Stomach smooth muscle (tissue), 2 donors: ENCODE measurements around the gene CRYBG1.
"Not testable (repeated sequence)": the region's sequence is repeated elsewhere in the genome, so short reads cannot be mapped to it uniquely, and the experiment has no call there.

Experiments
- H3K27ac ChIP-seq: one replicate; pipeline ENCODE4 v1.7.0; 2013; ENCODE audit warnings: mild to moderate bottlenecking, low read length, inconsistent platforms
- H3K27me3 ChIP-seq, 2 donors: one replicate each; pipeline ENCODE4 v1.7.0; 2013; ENCODE audit warnings: low read length in 2 of 2; ENCODE audit not compliant: insufficient read depth in 2 of 2, control insufficient read depth in 1 of 2
- H3K36me3 ChIP-seq, 2 donors: one replicate each; pipeline ENCODE4 v1.7.0; 2013; ENCODE audit warnings: low read length in 2 of 2; ENCODE audit not compliant: control insufficient read depth in 2 of 2, insufficient read depth in 2 of 2
- H3K4me1 ChIP-seq: one replicate; pipeline ENCODE4 v1.7.0; 2013; ENCODE audit warnings: low read length; ENCODE audit not compliant: control insufficient read depth, insufficient read depth
- H3K4me3 ChIP-seq, 2 donors: one replicate each; pipeline ENCODE4 v1.7.0; 2013; ENCODE audit warnings: low read length in 2 of 2
- H3K9ac ChIP-seq, 2 donors: one replicate each; pipeline ENCODE4 v1.7.0; 2013; ENCODE audit warnings: low read length in 2 of 2, mild to moderate bottlenecking in 1 of 2
- H3K9me3 ChIP-seq, 2 donors: one replicate each; pipeline ENCODE4 v1.7.0; 2013; ENCODE audit warnings: low read length in 2 of 2; ENCODE audit not compliant: control insufficient read depth in 2 of 2
- donor health status: healthy.
- donor health status: Pancreatic carcinoma.

The CRYBG1 gene

DNA sequence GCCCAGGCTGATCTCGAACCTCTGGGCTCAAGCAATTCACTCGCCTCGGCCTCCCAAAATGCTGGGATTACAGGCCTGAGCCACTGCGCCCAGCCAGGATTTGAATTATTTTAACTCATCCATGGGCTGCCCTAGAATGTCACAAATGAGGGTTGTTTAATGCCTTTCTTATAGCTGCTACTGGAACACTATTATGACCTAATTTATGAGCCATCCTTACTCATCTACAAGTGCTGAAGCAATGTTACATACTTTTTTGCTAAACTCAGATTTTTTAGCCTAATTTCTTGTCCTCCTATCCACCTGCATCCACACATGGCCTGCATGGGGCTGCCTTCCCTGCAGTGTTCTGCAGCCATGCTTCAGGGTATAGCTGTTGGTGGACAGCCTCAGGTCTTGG is 208.9 kb downstream of the CRYBG1 start:
- Histone ChIP-seq H3K9me3 (no peaks in the 10 kb centered on the region), H3K4me3 (no peak overlapping the region), H3K27me3 (no peaks in the 10 kb centered on the region), H3K36me3 (peaks cover 0 to 6% of the 10 kb centered on the region in 2 donors), H3K9ac (no peak overlapping the region), H3K4me1 (no peaks in the 10 kb centered on the region), H3K27ac (no peak overlapping the region)

GRCh38 chr6:106572436-106572835 is 211.9 kb downstream of the CRYBG1 start:
- no peak overlapping the region for H3K27ac ChIP-seq
- no peaks in the 10 kb centered on the region for H3K4me1 ChIP-seq
- peaks cover 2 to 11% of the 10 kb centered on the region in 2 donors for H3K36me3 ChIP-seq
- no peak overlapping the region for H3K9ac ChIP-seq
- no peaks in the 10 kb centered on the region for H3K9me3 ChIP-seq
- no peaks in the 10 kb centered on the region for H3K27me3 ChIP-seq
- no peak overlapping the region for H3K4me3 ChIP-seq

- no peaks in the 10 kb centered on the region for H3K9me3 ChIP-seq
- H3K4me1 ChIP-seq: no peaks in the 10 kb centered on the region
- H3K9ac ChIP-seq: no peak overlapping the region
- H3K36me3 ChIP-seq: peaks cover 2 to 11% of the 10 kb centered on the region in 2 donors
- no peaks in the 10 kb centered on the region for H3K27me3 ChIP-seq
- H3K4me3 ChIP-seq: no peak overlapping the region
- H3K27ac ChIP-seq: no peak overlapping the region
These were observed 212.5 kb downstream of the CRYBG1 start for GRCh38 chr6:106572875-106573585.

- no peak overlapping the region for H3K9ac ChIP-seq
- no peaks in the 10 kb centered on the region for H3K4me1 ChIP-seq
- H3K27ac ChIP-seq: no peak overlapping the region
- H3K36me3 ChIP-seq: peaks cover 2 to 8% of the 10 kb centered on the region in 2 donors
- no peaks in the 10 kb centered on the region for H3K9me3 ChIP-seq
- no peak overlapping the region for H3K4me3 ChIP-seq
- no peaks in the 10 kb centered on the region for H3K27me3 ChIP-seq
These were observed 214.4 kb downstream of the CRYBG1 start for GRCh38 chr6:106574741-106575458.

- peaks cover 9 to 12% of the 10 kb centered on the region in 2 donors for H3K36me3 ChIP-seq
- H3K9me3 ChIP-seq: no peaks in the 10 kb centered on the region
- H3K4me1 ChIP-seq: no peaks in the 10 kb centered on the region
- no peak overlapping the region for H3K9ac ChIP-seq
- H3K27me3 ChIP-seq: no peaks in the 10 kb centered on the region
- no peak overlapping the region for H3K4me3 ChIP-seq
- no peak overlapping the region for H3K27ac ChIP-seq
These were observed 218.8 kb downstream of the CRYBG1 start for GRCh38 chr6:106579281-106579680.

GRCh38 chr6:106581468-106581867 is 221.0 kb downstream of the CRYBG1 start:
- H3K4me3 ChIP-seq: no peak overlapping the region
- no peak overlapping the region for H3K9ac ChIP-seq
- no peaks in the 10 kb centered on the region for H3K9me3 ChIP-seq
- no peaks in the 10 kb centered on the region for H3K27me3 ChIP-seq
- H3K4me1 ChIP-seq: no peaks in the 10 kb centered on the region
- peaks cover 10 to 11% of the 10 kb centered on the region in 2 donors for H3K36me3 ChIP-seq
- H3K27ac ChIP-seq: no peak overlapping the region

DNA sequence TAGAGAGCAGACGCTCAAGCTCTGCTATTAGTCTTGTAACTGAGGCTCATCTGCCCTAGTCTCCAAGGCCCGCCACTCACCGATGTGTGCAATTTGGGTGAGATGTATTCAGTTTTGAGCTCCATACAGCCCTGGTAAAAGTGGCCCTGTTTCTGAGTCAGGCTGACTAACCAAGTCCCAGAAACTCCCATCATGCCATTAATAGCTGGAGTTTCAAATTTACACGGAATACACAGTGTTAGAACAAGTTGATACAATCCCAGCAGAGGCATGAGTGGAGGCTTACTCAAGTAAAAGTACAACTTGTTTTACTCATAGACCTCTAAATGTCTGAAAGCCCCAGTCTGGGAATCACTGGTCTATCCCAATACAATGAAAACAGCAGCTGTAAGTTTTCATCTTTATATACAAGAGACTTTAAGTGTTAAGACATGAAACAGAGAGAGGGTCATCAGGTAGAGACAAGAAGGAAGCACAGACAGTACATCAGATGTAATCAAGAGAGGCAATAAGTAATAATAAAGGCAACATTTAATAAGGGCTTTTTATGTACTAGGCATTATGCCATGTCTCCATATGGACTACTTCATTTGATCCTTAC is 226.4 kb downstream of the CRYBG1 start:
- Histone ChIP-seq H3K36me3 (peaks cover 21 to 25% of the 10 kb centered on the region in 2 donors), H3K9ac (no peak overlapping the region), H3K27ac (no peak overlapping the region), H3K4me1 (no peaks in the 10 kb centered on the region), H3K4me3 (no peak overlapping the region), H3K27me3 (no peaks in the 10 kb centered on the region), H3K9me3 (no peaks in the 10 kb centered on the region)

- H3K36me3 ChIP-seq: peaks cover 15 to 20% of the 10 kb centered on the region in 2 donors
- not testable (repeated sequence) for H3K9me3 ChIP-seq, H3K27ac ChIP-seq, H3K9ac ChIP-seq, H3K27me3 ChIP-seq, H3K4me3 ChIP-seq, H3K4me1 ChIP-seq
These were observed 228.4 kb downstream of the CRYBG1 start for GRCh38 chr6:106588937-106589336.

- Histone ChIP-seq H3K36me3 (peaks cover 13 to 14% of the 10 kb centered on the region in 2 donors), H3K9me3 (no peaks in the 10 kb centered on the region), H3K4me1 (no peaks in the 10 kb centered on the region), H3K27me3 (no peaks in the 10 kb centered on the region), H3K9ac (no peak overlapping the region), H3K4me3 (no peak overlapping the region), H3K27ac (no peak overlapping the region)
These were observed 230.8 kb downstream of the CRYBG1 start for GRCh38 chr6:106591111-106591825.

GRCh38 chr6:106599440-106599839 is 238.9 kb downstream of the CRYBG1 start:
- Histone ChIP-seq H3K27ac (no peak overlapping the region), H3K36me3 (peaks cover 0 to 3% of the 10 kb centered on the region in 2 donors), H3K27me3 (no peaks in the 10 kb centered on the region), H3K9ac (no peak overlapping the region), H3K4me3 (no peak overlapping the region), H3K9me3 (no peaks in the 10 kb centered on the region), H3K4me1 (no peaks in the 10 kb centered on the region)
